ENCODE measurements around the gene SETX.

DNA sequence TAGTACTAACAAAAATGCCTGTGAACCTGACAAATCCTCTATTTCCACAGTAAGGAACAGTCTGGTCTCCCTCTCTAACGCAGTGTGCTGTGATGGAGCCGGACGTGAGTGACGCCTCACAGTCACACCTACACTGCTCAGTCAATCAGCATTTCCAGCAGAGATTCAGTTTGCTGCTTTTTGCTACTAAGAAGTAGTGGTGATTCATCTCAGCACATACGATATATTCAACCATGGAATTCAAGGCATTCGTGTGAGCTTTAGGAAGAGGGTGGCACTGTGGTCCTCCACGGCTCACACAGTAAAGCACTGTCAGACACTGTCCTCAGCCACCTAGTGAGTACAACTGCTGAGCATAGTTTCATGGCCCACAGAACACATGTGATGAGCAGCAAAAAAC lies 70.9 kb downstream of the SETX start:
- TF ChIP-seq EZH2 (IDR thresholded peaks at IDR 0.05; ENCODE audit: low read length, unreplicated experiment) = no peak
- TF ChIP-seq CTCF (conservative IDR thresholded peaks at IDR 0.05; ENCODE audit: low read depth, low read length) = no peak
